GM18909 (cell line): ENCODE measurements around the gene EVC2.
A peak's percentile ranks its signal among the peaks of the same experiment; 100 is the strongest.

Source experiments
- ATAC-seq: cut with Tn5 transposase; IDR thresholded peaks from one replicate; pipeline ENCODE4 v1.9.1; 2021; ENCODE audit warnings: mild to moderate bottlenecking; ENCODE audit not compliant: unreplicated experiment, poor library complexity

EVC2 gene, protein sequence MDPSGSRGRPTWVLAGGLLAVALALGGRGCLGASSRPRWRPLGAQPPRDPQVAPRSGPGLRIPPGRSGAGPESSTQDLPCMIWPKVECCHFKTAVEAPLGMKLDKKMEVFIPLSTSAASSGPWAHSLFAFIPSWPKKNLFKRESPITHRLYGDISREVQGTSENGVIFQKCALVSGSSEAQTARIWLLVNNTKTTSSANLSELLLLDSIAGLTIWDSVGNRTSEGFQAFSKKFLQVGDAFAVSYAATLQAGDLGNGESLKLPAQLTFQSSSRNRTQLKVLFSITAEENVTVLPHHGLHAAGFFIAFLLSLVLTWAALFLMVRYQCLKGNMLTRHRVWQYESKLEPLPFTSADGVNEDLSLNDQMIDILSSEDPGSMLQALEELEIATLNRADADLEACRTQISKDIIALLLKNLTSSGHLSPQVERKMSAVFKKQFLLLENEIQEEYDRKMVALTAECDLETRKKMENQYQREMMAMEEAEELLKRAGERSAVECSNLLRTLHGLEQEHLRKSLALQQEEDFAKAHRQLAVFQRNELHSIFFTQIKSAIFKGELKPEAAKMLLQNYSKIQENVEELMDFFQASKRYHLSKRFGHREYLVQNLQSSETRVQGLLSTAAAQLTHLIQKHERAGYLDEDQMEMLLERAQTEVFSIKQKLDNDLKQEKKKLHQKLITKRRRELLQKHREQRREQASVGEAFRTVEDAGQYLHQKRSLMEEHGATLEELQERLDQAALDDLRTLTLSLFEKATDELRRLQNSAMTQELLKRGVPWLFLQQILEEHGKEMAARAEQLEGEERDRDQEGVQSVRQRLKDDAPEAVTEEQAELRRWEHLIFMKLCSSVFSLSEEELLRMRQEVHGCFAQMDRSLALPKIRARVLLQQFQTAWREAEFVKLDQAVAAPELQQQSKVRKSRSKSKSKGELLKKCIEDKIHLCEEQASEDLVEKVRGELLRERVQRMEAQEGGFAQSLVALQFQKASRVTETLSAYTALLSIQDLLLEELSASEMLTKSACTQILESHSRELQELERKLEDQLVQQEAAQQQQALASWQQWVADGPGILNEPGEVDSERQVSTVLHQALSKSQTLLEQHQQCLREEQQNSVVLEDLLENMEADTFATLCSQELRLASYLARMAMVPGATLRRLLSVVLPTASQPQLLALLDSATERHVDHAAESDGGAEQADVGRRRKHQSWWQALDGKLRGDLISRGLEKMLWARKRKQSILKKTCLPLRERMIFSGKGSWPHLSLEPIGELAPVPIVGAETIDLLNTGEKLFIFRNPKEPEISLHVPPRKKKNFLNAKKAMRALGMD

DNA sequence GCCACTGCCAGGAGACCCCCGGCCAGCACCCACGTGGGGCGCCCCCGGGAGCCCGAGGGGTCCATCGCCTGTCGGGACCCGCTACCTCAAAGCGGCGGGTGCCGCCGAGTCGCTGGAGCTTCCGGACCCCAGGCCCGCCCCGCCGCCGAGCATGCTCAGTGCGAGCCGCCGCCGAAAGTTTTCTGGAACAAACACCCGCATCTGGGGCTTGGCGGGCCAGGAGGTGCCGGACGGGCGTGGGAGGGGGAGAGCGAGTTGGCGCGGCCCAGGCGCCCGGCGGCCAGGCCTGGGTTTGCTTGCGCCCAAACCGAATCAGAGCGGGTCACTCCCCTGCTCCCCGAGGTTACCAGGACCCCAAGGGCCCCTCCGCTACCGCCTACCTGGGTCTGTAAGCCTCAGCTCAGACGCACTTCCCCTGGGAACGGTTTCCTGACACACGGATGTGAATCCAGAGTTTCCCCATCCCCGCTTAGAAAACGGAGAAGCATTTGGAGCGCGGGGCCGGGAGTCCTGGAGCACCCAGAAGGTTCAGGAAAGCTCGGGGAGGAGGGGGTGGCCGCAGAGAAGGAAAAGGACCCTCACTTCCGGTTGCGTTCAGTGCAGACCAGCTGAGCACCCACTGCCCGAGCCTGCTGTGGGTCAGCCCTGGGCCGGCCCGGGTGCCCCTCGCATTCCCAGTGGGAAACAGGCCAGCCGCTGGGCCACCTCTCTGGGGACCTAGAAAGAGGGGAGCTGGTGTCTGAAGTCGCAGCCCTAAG, at the start of gene EVC2:
TSS of gene EVC2 (minus strand) at position 111 of the 758 bp plus-strand sequence. CDS start at position 65, 46 bp downstream.
- peak; percentile 43 for ATAC-seq

DNA sequence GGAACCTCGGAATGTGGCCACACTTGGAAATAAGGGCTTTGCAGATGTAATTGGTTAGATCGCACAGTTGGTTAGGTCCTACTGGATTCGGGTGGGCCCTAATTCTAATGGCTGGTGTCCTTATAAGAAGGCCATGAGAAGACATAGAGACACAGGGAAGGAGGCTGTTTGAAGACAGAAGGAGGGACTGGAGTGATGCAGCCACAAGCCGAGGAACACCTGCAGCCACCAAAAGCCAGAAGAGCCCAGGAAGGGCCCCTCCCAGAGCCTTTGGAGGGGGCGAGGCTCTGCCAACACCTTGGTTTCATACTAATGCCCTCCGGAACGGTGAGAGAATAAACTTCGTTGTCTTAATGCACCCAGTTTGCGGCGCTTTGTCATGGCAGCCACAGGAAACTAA, 49.6 kb upstream of the EVC2 start:
- no peak for ATAC-seq

DNA sequence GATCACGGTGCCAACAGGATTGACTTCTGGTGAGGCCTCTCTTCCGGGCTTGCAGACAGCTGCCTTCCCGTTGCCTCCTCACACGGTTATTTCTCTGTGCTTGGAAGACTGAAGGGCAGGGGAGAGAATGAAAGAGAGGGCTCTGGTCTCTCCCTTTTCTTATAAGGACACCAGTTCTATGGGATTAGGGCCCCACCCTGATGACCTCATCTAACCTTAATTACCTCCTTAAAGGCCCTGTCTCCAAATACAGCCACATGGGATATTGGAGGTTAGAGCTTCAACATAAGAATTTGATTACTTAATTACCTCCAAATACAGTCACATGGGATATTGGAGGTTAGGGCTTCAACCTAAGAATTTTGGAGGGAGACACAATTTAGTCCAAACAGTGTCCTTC, 49.2 kb upstream of the EVC2 start:
- no peak for ATAC-seq

DNA sequence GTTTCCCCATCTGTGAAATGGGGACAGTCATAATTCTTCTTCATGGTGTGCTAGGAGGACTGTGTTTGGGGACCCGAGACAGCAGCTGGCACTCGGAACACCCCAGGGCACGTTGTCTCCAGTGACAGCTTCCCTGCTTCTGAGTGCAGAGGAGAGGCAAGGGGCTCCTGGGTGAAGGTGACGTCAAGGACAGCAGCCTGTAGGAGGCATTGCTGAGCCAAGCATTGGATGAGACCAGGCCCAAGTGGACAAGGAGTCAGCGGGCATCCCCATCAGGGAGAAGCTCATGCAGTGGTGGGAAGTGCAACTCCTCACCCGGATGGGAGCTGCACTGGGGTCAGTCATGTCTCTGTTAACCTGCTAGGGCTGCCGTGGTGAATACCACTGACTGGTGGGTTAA, 48.7 kb upstream of the EVC2 start:
- ATAC-seq: no peak

DNA sequence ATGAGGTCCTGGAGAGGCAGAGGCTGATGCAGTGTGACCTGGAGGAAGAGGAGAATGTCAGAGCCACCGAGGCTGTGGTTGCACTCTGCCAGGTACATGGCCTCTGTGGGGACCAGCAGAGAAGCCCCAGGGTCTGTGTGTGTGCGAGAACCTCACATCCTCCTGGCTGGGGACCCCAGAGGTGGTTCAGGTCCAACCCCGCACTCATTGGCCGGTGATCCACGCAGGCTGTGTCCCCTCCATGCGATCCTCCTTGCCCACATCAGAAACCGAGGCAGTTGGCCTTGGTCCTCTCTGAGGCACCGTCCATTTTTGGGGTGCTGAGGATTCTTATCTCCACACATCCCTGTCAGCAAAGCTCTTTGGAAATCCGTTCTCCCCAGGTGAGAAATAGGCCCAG, 47.9 kb upstream of the EVC2 start:
- no peak for ATAC-seq

DNA sequence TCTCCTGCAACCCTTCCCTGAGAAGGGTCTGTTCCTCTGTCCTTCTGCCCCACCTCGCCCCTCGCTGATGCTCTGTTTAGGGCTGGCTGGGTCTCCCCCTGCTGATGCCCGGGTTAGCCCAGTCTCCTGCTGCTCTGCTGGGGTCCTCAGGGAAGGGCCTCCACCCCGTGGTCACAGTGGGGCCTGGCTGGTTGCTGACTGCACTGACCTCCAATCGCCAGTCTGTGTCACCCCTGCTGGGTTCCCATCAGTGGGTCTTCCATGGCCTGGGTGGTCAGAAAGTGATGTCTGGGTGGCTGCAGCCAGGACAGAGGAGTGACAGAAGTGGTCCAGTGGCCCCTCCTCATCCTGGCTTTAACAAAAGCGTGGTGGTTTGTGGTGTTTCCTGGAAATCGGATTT, 47.3 kb upstream of the EVC2 start:
- ATAC-seq: no peak

DNA sequence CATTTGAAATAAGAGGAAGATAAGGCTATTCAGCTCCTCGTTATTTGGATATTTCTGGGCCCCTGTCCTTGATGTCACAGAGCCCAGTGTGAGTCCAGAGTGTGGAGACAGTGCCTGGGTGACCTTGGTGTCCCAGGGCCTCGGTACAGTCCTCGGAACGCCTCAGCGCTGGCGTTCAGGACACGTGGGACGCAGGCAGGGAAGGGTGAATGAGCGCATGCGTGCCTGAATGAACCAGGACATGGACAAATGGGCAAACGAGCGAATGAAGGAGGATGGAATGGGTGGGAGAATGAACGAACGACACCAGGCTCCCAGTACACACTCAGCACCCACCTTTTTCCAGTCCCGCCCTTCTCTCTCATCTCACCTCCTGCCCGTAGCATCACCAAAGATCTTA, 46.8 kb upstream of the EVC2 start:
- no peak for ATAC-seq

DNA sequence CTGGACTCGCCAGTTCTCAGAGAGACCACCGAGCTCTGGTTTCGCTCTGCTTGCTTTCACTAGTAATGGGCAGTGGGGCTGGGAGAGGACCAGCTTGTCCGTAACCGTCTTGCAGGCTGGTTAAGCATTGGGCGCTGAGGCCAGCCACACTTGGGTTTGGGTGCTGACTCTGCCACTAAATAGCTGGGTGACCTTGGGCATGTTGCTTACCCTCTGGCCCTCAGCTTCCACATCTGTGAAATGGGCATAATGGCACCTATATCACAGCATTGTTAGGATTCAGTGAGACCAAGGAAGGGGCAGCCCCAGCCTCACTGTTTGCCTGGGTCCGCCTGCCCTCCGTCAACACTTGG, 46.1 kb upstream of the EVC2 start:
- ATAC-seq: no peak

DNA sequence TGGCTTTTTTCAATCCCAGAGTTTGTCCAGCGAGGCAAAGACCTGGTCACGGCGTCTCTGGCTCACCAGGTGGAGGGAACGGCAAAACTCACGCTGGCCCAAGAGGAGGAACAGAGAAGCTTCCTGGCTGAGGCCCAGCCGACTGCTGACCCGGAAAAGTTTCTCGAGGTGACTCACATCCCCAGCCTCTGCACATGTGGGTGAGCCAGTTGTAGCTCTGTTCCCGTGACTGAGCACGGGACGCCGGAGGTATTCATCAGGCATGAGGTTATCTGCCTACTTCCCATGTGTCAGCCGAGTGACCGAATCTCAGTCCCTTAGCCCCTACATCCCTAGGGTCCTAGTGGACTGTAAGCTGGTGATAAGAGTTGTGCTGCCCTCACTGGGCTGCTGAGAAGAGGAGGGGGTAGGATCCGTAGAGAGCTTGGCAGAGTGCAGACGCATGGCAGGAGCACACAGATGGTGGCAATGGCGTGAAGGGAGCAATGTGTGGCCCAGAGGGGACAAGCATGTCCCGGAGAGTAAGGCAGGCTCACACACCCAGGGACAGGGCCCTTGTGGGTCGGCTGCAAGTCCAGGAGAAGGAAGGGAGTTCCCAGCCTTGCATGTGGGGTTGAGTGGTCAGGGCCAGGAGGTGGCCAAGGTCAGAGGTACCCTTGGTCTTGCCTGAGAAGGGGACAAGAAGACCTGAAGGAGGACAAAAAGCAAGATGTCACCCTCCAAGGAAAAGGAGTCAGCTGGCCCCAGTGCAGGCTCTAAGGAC, 45.6 kb upstream of the EVC2 start:
- ATAC-seq: no peak

DNA sequence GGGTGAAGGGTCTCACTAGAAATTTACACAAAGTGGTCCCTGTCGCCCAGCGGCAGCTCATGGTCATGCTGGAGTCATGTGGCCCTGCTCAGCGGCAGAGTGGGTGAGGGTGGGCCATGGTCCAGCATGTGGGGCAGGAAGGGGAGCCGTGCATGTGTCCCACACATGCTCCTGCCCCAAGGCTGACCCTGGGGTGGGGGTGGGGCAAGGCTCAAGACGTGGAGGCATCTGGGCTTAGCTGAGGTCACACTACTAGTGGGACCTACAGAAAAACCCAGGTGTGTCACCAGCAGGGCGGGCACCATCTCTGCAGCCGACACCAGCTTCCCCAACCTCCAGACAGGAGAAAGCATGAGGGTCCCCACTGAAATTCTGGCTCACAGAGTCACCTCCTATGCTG, 45.0 kb upstream of the EVC2 start:
- no peak for ATAC-seq

DNA sequence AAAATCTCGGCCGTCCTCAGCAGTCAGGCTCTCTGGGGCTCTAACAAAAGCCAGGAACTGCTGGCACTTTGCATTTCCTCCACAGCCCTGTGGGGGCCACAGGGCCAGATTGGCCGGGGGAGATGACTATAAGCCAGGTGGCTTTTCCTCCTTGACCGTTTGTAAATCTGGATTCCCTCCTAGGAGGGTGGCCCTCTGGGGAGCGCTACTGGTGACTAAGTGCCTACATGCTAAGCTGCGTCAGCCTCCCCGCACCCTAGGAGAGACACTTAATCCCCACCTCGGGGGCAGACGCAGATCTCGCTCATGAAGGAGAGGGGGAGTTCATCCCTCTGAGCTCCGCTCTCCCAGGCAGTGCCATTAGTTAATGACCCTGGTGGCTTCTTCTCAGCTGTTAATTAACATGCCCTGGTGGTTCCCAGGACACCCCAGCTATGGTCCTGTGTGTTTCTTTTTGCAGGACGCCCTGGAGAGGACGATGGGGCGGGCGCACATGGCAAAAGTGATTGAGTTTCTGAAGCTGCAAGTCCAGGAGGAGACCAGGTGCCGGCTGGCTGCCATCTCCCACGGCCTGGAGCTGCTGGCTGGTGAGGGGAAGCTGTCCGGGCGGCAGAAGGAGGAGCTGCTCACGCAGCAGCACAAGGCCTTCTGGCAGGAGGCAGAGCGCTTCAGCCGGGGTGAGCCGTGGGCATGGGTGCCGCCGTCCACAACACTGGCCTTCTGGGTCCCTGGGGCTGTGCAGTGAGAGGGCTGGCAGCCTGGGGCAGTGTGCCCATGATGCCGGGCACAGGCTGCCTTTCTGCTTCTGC, 44.2 kb upstream of the EVC2 start:
- no peak for ATAC-seq

DNA sequence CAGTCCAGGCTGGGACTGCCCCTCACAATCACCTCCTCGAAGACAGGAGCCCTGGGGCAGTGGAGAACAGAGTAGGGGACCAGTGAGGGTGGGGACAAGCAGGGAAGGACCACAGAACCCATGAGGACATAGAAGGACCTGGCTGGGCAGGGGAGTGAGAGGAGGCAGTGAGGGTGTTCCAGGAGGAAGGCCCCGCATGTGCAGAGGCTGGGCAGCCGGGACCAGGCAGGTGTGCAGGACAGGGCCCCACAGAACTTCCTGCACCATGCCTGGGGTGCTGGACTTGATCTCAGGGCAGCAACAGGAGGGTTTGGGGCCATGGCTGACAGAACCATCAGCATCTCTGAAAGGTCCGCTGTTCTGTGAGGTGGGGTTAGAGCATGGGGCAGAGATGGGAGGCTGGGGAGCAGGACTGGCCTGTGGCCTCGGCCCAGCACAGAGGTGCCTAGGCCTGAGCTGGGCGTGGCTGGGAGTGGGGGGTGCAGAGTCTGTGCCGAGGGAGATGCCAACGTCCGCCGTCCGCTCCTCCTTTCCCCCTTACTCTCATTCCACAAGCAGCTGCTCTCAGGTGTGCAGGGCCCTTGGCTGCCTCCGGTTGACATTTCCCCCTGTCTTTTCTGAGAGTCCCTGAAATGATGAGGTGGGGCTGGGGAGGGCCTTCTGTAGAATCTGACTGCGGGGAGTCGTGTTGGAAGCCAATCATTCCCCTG, 43.5 kb upstream of the EVC2 start:
- no peak for ATAC-seq

DNA sequence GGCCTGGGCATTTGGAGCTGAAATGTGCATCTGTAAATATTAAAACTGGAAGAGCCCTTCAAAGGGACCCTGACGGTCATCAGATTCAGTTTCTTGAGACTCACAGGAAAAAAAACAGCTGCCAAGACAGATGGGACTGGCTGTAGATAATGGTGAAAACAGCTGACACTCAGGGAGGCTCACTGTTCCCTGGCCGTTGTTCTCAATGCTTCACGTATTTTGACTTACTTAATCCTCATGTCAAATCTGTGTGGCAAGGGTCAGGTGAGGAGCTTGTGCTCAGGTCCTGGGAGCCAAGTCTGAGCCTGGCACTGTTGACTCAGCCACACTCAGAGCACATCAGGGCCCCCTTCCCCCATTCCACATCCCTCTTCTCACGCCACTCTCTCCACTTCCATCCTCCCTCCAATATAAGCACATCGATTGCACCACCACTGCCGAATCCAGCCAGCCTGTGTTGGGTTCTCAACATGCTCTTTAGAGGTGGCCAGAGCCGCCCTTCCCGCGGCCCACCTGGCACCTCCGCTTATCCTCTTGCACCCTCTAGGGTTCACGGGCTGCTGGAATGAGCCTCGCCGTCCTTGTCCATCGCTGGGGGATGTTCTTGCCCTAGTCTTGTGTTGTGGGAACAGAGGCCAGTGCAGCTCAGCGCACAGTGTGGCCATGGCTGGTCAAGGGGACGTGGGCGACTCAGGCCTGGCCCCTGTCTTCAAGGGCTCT, 42.7 kb upstream of the EVC2 start:
- no peak for ATAC-seq

DNA sequence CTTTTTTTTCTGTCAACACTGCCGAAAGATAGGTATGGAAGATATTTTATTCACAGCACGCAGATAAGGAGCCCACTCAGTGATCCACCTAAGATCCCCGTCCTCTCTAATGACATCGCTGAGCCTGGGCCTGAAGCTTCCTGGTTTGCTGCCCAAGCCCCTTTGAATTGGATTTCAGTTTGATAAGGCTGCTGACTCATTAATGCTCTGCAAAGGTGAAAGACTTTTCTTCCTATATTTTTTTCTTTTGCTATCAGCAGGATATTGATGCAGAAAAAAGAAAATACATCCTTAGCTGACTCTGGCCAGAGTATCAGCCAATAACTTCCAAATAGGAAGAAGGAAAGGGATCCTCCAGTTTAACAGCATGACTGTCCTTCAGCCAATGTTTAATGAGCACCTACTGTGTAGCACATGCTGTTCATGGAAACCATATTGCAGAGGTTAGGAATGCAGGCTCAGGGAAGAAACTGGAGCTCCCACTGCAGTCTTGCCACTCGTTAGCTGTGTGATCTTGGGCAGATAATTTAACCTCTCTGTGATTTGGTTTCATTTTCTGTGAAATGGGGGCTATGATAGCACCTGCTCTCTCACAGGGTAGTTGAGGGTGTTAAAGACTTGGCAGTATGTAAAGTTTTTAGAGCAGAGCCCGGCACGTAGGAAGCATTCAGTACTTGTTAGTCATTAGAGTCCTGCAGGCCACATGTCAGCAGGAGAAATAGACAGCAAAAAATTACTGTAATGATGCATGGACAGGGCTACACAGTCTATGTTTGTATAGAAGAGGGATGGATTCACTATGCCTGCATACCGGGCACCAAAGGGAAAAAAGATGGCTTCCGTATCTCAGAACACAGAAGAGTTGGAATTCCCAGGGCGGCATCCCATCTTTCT, 41.9 kb upstream of the EVC2 start:
- no peak for ATAC-seq

DNA sequence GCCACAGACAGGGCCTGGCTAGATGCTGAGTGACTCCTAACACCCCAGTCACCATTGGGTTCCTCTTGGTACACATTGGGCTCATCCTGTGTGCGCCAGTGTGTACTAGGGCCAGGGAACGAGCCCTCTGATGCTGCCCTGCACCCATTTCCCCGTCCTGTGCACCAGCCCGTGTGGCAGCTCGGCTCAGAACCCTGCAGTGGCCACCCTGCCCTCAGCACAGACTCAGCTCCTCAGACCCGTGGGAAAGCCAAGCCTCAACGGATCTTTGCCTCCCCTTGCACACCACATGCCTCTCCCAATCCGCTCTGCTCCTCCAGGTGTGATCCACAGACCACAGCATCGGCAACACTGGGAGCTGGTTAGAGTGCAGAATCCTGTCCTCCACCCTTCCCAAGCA, 41.2 kb upstream of the EVC2 start:
- no peak for ATAC-seq

DNA sequence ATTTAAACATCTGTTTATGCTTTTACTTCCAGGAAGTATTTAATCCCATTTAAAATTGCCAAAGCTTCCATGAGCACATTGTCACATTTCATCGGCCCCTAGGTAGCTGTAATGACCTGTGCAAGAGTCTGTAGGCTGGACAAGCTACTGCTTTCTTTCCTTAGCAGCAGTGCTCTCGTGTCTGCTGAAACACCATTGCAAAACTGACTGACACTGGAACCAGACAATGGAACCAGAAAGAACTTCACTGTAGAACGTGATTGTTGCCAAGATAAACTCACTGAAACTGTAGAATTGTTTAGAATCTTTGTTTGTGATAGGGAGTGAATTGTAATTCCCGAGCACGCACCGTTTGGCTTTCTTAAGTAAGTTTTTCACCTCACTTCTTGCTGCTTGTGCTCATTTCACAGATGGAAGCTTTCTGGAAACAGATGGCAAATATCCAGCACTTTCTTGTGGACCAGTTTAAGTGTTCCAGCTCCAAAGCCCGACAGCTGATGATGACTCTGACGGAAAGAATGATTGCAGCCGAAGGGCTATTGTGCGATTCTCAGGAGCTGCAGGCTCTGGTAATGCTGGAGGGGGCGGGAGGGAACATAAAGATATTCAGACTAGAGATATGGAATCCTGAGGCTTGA, 39.5 kb upstream of the EVC2 start:
- ATAC-seq: no peak
